SU-DHL-6 (cell line): Measurements from ENCODE around the gene TSKU.

Experiments
- H2AFZ ChIP-seq: fragments of 200-600 bp; sonication (generic); 2 replicates; pipeline ENCODE4 v1.6.1; 2014; ENCODE audit warnings: low read depth, mild to moderate bottlenecking, moderate library complexity, mixed read lengths, antibody characterized with exemption, low read length; ENCODE audit not compliant: severe bottlenecking
- H3F3A ChIP-seq: fragments of 200-600 bp; shearing (Covaris generic); 2 replicates; pipeline ENCODE4 v1.6.0; 2016; ENCODE audit warnings: antibody characterized with exemption, mild to moderate bottlenecking; ENCODE audit not compliant: insufficient read depth
- H3K27ac ChIP-seq: fragments of 200-600 bp; sonication (generic); 2 replicates; pipeline ENCODE4 v1.5.1; 2016; ENCODE audit warnings: low read depth, mild to moderate bottlenecking, low read length, moderate library complexity, mixed read lengths
- H3K27me3 ChIP-seq: fragments of 200-600 bp; sonication (generic), shearing (Covaris generic); 2 replicates; pipeline ENCODE4 v1.6.0; 2014; ENCODE audit warnings: mild to moderate bottlenecking, low read length
- H3K36me3 ChIP-seq: fragments of 200-600 bp; sonication (generic); 2 replicates; pipeline ENCODE4 v1.6.1; 2014; ENCODE audit warnings: mild to moderate bottlenecking, low read length, mixed read lengths
- H3K4me2 ChIP-seq: fragments of 300-600, 200-600 bp; shearing (Covaris generic), sonication (generic); 2 replicates; pipeline ENCODE4 v1.6.0; 2014; ENCODE audit warnings: low read length, low read depth, mild to moderate bottlenecking; ENCODE audit not compliant: poor library complexity, severe bottlenecking
- H3K4me3 ChIP-seq: fragments of 200-600 bp; sonication (generic); 2 replicates; pipeline ENCODE4 v1.5.1; 2014; ENCODE audit warnings: antibody characterized with exemption, low read length, mild to moderate bottlenecking, mixed read lengths; ENCODE audit not compliant: insufficient read depth, poor library complexity, severe bottlenecking
- H3K79me2 ChIP-seq: fragments of 200-600 bp; sonication (generic); 2 replicates; pipeline ENCODE4 v1.6.1; 2014; ENCODE audit warnings: mild to moderate bottlenecking, low read length, moderate library complexity; ENCODE audit not compliant: insufficient read depth
- H3K9ac ChIP-seq: fragments of 200-600 bp; sonication (generic); 2 replicates; pipeline ENCODE4 v1.7.0; 2014; ENCODE audit warnings: mild to moderate bottlenecking, low read length
- H3K9me2 ChIP-seq: fragments of 200-600 bp; sonication (generic); replicated peaks from 2 replicates; pipeline ENCODE4 v1.6.1; 2014; ENCODE audit warnings: low read length; ENCODE audit not compliant: insufficient read depth
- H3K9me3 ChIP-seq: fragments of 200-600 bp; sonication (generic); 2 replicates; pipeline ENCODE4 v1.6.1; 2014; ENCODE audit warnings: low read length, mixed read lengths; ENCODE audit not compliant: insufficient read depth
- H4K20me1 ChIP-seq: fragments of 200-600 bp; sonication (generic); 2 replicates; pipeline ENCODE4 v1.6.1; 2014; ENCODE audit warnings: low read depth, mild to moderate bottlenecking, antibody characterized with exemption, low read length, moderate library complexity, mixed read lengths
- CTCF ChIP-seq: fragments of 200-600 bp; sonication (generic); IDR thresholded peaks from one replicate; pipeline ENCODE4 v1.5.1; 2017; ENCODE audit warnings: antibody characterized with exemption, mild to moderate bottlenecking, low read length, moderate library complexity; ENCODE audit not compliant: insufficient read depth, poor library complexity, severe bottlenecking
- EZH2phosphoT487 ChIP-seq: fragments of 200-600 bp; sonication (generic), shearing (Covaris generic); conservative IDR thresholded peaks from 2 replicates; pipeline ENCODE4 v1.6.1; 2018; ENCODE audit warnings: mild to moderate bottlenecking, antibody characterized with exemption, low read length, moderate library complexity, mixed read lengths

TSKU gene

GRCh38 chr11:76806608-76807205, 23.6 kb downstream of the TSKU start:
- H3F3A ChIP-seq: no peaks in the 10 kb centered on the region
- no peaks in the 10 kb centered on the region for H4K20me1 ChIP-seq
- H3K27me3 ChIP-seq: no peaks in the 10 kb centered on the region
- H3K9me3 ChIP-seq: no peaks in the 10 kb centered on the region
- no peaks in the 10 kb centered on the region for H3K79me2 ChIP-seq
- H3K36me3 ChIP-seq: no peaks in the 10 kb centered on the region
- TF ChIP-seq CTCF (no peak), EZH2phosphoT487 (no peak)
- no peaks in the 10 kb centered on the region for H3K9me2 ChIP-seq
- H2AFZ ChIP-seq: no peak overlapping the region
- H3K9ac ChIP-seq: no peak overlapping the region
- no peak overlapping the region for H3K4me3 ChIP-seq
- H3K4me2 ChIP-seq: no peak overlapping the region
- no peak overlapping the region for H3K27ac ChIP-seq

- H3K27me3 ChIP-seq: no peaks in the 10 kb centered on the region
- peak; percentile 61 for TF ChIP-seq CTCF
- no peak for TF ChIP-seq EZH2phosphoT487
- H3K27ac ChIP-seq: no peak overlapping the region
- H3F3A ChIP-seq: no peaks in the 10 kb centered on the region
- no peak overlapping the region for H2AFZ ChIP-seq
- no peak overlapping the region for H3K9ac ChIP-seq
- H3K4me2 ChIP-seq: peak overlapping the region; percentile 19
- no peaks in the 10 kb centered on the region for H3K36me3 ChIP-seq
- no peaks in the 10 kb centered on the region for H3K79me2 ChIP-seq
- H3K9me3 ChIP-seq: no peaks in the 10 kb centered on the region
- H4K20me1 ChIP-seq: no peaks in the 10 kb centered on the region
- no peak overlapping the region for H3K4me3 ChIP-seq
- no peaks in the 10 kb centered on the region for H3K9me2 ChIP-seq
Observed at GRCh38 chr11:76807206-76807875, 24.2 kb downstream of the TSKU start.

- no peaks in the 10 kb centered on the region for H3K79me2 ChIP-seq
- H3F3A ChIP-seq: no peaks in the 10 kb centered on the region
- no peaks in the 10 kb centered on the region for H3K9me3 ChIP-seq
- no peaks in the 10 kb centered on the region for H3K27me3 ChIP-seq
- no peaks in the 10 kb centered on the region for H4K20me1 ChIP-seq
- H3K36me3 ChIP-seq: no peaks in the 10 kb centered on the region
- H2AFZ ChIP-seq: no peak overlapping the region
- H3K4me2 ChIP-seq: no peak overlapping the region
- no peak overlapping the region for H3K27ac ChIP-seq
- H3K9ac ChIP-seq: no peak overlapping the region
- TF ChIP-seq EZH2phosphoT487 (no peak), CTCF (no peak)
- H3K4me3 ChIP-seq: no peak overlapping the region
- no peaks in the 10 kb centered on the region for H3K9me2 ChIP-seq
Observed at GRCh38 chr11:76808171-76808570, 25.0 kb downstream of the TSKU start.
